ENCODE results near the gene PPP1R1A.

Gene PPP1R1A

DNA sequence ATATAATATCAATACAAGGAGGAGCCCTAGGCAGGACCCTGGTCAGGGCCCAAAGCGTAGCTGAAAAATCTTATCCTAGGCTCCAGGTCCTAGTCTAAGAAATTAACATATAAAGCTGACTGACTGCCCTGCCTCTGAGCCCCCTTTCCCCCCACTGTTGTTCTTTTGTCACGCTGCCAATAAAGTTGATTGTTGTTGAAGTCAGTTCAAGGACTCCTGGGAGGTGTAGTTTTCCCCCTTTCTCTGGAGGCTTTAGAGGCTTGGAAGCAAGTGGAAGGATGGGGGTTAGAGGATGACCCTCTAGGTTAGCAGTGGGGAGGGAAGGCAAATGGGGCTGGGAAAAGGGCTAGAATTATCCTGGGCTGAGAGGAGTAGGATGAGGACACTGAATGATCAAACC is 3.2 kb downstream of the PPP1R1A start:
- TF ChIP-seq, protein P1, sequence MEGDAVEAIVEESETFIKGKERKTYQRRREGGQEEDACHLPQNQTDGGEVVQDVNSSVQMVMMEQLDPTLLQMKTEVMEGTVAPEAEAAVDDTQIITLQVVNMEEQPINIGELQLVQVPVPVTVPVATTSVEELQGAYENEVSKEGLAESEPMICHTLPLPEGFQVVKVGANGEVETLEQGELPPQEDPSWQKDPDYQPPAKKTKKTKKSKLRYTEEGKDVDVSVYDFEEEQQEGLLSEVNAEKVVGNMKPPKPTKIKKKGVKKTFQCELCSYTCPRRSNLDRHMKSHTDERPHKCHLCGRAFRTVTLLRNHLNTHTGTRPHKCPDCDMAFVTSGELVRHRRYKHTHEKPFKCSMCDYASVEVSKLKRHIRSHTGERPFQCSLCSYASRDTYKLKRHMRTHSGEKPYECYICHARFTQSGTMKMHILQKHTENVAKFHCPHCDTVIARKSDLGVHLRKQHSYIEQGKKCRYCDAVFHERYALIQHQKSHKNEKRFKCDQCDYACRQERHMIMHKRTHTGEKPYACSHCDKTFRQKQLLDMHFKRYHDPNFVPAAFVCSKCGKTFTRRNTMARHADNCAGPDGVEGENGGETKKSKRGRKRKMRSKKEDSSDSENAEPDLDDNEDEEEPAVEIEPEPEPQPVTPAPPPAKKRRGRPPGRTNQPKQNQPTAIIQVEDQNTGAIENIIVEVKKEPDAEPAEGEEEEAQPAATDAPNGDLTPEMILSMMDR (conservative IDR thresholded peaks at IDR 0.05), result no peak
- no peak overlapping the region for H3K27ac ChIP-seq

DNA sequence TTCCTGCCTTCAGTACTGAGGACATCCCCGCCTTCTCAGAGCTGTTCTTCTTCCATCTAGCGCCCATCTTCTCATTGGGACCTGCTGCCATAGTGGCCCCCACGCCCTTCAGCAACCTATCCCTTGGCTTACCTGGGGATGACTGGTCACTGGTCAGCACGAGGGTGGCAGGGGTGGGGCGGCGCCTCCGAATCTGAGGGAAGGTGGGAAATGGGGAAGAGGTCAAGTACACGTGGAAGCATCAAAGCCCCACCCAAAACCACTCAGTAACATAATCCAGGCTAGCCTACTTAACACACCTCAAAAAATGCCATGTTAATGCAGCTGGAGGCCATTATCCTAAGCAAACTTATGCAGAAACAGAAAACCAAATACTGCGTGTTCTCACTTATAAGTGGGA is 4.3 kb downstream of the PPP1R1A start:
- no peak overlapping the region for H3K27ac ChIP-seq
- TF ChIP-seq, protein P1 (conservative IDR thresholded peaks at IDR 0.05), result no peak

DNA sequence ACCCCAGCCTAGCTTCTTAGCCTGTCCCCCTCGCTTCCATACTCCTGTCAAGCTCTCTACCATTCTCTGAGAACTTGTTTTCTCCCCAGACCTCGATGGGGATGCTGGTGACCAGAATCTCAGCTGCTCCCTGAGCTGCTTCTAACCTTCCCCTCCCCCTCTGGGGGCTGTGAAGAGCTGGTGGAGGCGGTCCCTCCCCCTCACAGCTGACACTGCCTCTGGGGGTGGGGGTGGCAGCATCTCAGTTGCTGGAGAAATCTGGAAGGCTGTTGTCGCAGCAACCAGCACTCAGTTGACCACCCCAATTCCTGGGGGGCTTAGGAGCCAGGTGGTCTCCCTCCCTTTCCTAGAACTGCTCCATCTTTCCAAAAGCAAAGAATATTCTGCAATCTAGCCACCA is 4.7 kb downstream of the PPP1R1A start:
- H3K27ac ChIP-seq, result no peak overlapping the region
- TF ChIP-seq, protein P1 (conservative IDR thresholded peaks at IDR 0.05), result no peak

DNA sequence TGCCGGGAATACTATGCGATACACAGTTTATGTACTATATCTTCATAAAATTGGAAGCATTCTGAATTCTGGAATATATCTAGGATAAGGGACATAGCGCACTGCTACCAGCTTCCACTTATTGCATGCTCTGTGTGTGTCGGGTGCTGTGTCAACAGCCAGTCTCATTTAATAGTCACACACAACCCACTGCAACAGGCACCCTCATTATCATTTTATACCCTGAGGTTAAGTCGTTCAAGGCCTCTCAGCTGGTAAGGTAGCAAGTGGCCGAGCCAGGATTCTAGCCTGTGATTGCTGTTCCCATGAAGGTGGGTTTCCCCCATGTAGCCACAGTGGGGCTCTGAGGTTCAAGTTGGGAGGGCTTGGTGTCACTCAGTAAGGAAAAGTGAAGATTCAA is 7.0 kb downstream of the PPP1R1A start:
- TF ChIP-seq, protein P1 (conservative IDR thresholded peaks at IDR 0.05), result no peak
- no peak overlapping the region for H3K27ac ChIP-seq

DNA sequence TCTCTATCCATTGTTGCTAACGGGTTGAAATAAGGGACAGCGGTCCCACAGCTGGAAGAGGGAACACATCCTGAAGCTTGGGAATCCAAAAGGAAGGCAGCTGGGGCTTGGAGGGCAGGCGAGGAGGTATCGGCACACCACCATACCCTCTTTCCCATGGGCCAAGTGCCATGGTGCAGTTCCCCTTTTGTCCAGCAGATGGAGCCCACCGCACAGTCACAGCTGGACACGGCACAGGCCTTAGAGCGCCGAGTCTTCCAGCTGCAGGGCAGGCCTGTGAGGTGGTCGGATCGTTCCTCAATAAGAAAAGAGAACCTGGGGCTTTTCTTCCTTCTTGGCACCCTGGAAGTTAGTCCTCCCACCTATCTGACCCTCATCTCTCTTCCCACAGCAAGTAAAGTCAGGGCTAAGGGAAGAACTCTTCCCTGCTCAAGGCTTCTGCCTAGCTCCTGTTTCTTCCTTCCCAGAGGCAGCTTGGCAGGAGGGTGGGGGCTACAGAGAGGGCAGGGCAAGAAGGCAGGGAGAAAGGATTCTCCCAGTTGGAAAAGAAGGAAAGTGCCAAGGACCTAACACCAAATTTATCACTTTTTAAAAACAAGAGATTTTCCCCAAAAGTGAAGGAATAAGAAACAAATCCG is 8.6 kb downstream of the PPP1R1A start:
- TF ChIP-seq, protein P1 (conservative IDR thresholded peaks at IDR 0.05), result peak; percentile 99
- H3K27ac ChIP-seq, result no peak overlapping the region

DNA sequence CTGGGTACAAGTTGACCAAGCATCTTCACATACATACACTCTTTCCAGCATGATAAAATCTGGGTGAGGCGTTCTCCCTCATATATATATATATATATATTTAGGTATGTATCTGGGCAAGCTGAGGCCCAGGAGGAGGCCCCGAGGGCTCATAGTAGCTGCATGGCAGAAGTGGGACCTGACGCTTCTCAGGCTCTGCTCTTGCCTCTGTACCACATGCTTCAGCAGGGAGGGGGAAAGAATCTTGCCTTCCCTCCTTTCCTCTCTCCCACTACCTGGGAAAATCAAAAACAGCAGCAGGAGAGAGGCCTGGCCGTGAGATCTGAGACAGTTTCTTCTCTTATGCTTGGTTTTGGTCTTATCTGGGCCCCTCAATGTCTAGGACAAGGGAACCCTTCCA is 9.2 kb downstream of the PPP1R1A start:
- TF ChIP-seq, protein P1 (conservative IDR thresholded peaks at IDR 0.05), result no peak

DNA sequence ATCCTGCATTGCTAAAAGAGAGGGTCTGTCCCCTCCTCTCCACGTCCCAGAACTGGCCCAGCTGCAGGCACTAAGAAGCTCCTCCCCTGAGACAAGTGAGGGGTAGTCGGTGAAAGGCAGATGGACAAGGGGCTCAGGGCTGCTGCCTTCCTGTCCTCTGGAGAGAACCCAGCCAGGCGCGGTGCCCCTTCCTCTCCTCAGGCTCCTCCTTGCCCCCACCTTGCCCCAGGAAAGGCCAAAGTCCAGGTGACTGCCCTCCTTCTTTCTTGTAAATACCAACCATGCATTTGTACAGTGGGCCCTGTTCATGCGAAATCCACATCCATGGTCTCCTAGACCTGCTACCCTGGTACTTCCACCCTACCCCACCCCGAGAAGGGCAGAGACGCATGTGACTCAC is 9.7 kb downstream of the PPP1R1A start:
- no peak overlapping the region for H3K27ac ChIP-seq

More for the DNA sequence above, 9.2 kb downstream of the PPP1R1A start:
- no peak overlapping the region for H3K27ac ChIP-seq

More for the DNA sequence above, 9.7 kb downstream of the PPP1R1A start:
- TF ChIP-seq, protein P1 (conservative IDR thresholded peaks at IDR 0.05), result no peak

Data from VCaP (cell line).